Measurements from ENCODE around the gene TCF7.

DNA sequence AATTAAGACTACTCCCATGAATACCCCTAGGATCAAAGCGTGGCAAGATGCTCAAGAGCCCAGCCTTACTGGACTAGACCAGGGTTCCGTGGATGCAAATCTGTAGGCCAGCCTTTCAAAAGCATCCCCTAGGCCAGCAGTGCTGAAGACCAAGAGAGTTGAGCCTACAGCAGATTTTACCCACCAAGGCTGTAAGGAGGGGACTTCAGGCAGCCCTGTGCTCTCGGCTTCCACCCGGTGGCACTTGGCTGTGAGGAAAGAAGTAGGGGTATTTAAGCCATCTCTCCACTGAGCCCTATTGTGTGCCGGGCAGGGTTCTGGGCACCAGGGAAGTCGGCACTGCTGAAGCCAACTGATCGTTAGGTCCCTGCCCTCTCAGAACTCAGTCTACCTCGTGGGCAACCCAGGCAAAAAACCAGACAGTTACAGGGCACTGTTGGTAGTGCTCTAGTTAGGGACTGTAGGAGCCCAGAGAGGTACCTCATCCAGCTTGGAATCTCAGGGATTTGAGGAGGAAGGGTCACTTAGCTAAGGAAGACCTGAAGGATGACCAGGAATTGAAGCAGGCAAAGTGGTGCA lies 25.5 kb downstream of the TCF7 start:
- TF ChIP-seq POLR2AphosphoS5 (IDR thresholded peaks at IDR 0.05; ENCODE audit: borderline replicate concordance, low read depth, low read length) (no peak), EZH2 (IDR thresholded peaks at IDR 0.05) (no peak)
